K562 (cell line): ENCODE results near the gene STAM2. TPM values are rescaled to one million over a fixed set of nuclear protein-coding genes. Genes with fewer than 3 reads are reported as not detected.

Experiments
- ATAC-seq: fragments of 200-7000 bp; cut with Tn5 transposase; 3 replicates; pipeline ENCODE4 v1.9.1; 2020; ENCODE audit warnings: moderate library complexity
- BruUV-seq: library from RNA; stranded (reverse); fragments of 400-500 nt; replicated peaks from 2 replicates; lab custom pipeline; 2021; lab: Mats Ljungman, UMichigan
- CTCF ChIA-PET: fragments of 300-600 bp; formaldehyde crosslinking; extraction: SDS; loops from one replicate; lab custom pipeline; 2021; ENCODE audit warnings: low intra/inter-chr PET ratio; lab: Yijun Ruan, JAX
- POLR2A ChIA-PET: fragments of 300-600, 350-650 bp; sonication (Branson Sonifier 250); formaldehyde crosslinking; extraction: SDS; loops from one replicate; lab custom pipeline; 2021; ENCODE audit warnings: antibody characterized with exemption, inconsistent platforms; lab: Yijun Ruan, JAX
- DNase-seq, 4 experiments: peaks; one replicate each; pipeline versions ENCODE4 v3.0.0 to v3.0.0-alpha.2; 2011 to 2018; ENCODE audit warnings: low spot score in 3 of 4, mixed read lengths in 3 of 4; ENCODE audit errors: extremely low read depth in 1 of 4
- FAIRE-seq: peaks from 2 replicates; lab custom pipeline; 2011; peaks lifted over from hg19 to GRCh38; lab: Jason Lieb, UNC
- H2AFZ ChIP-seq: 2 replicates; pipeline ENCODE4 v1.6.0; 2011; ENCODE audit warnings: low read depth, low read length, control low read depth, inconsistent platforms
- H3K27ac ChIP-seq: fragments of 200-600 bp; 3 replicates; pipeline ENCODE4 v1.8.0; 2011; ENCODE audit warnings: low read depth, mild to moderate bottlenecking, control low read depth, inconsistent platforms, low read length, moderate library complexity, mixed read lengths; ENCODE audit errors: extremely low read depth
- H3K27me3 ChIP-seq, 2 experiments: fragments of 300-600 bp in 1 of 2; 2 replicates in 1 of 2; 3 replicates in 1 of 2; pipeline versions ENCODE4 v1.6.0 to v1.8.0; 2011; ENCODE audit warnings: inconsistent platforms in 2 of 2, low read length in 2 of 2, mild to moderate bottlenecking in 1 of 2, mixed read lengths in 1 of 2, moderate library complexity in 1 of 2; ENCODE audit not compliant: control insufficient read depth in 2 of 2, insufficient read depth in 2 of 2
- H3K36me3 ChIP-seq: fragments of 300-600 bp; 3 replicates; pipeline ENCODE4 v1.8.0; 2011; ENCODE audit warnings: mild to moderate bottlenecking, low read length, inconsistent platforms; ENCODE audit not compliant: control insufficient read depth, insufficient read depth
- H3K4me1 ChIP-seq, 2 experiments: fragments of 200-600 bp in 1 of 2; replicated peaks in 1 of 2; 2 replicates in 1 of 2; 3 replicates in 1 of 2; pipeline versions ENCODE4 v1.5.1 to v1.8.0; 2011; ENCODE audit warnings: inconsistent platforms in 2 of 2, low read length in 2 of 2, mild to moderate bottlenecking in 1 of 2, mixed read lengths in 1 of 2, moderate library complexity in 1 of 2; ENCODE audit not compliant: control insufficient read depth in 2 of 2, insufficient read depth in 2 of 2
- H3K4me2 ChIP-seq: 2 replicates; pipeline ENCODE4 v1.6.1; 2011; ENCODE audit warnings: low read length, control low read depth, inconsistent platforms, mixed read lengths; ENCODE audit not compliant: insufficient read depth
- H3K4me3 ChIP-seq: fragments of 200-600 bp; sonication (generic), shearing (Covaris generic); 2 replicates; pipeline ENCODE4 v1.5.1; 2016; ENCODE audit warnings: control low read depth, inconsistent platforms
- H3K79me2 ChIP-seq: fragments of 200-600 bp; 3 replicates; pipeline ENCODE4 v1.8.0; 2011; ENCODE audit warnings: low read length, inconsistent platforms; ENCODE audit not compliant: control insufficient read depth, insufficient read depth
- H3K9ac ChIP-seq, 2 experiments: 2 replicates each; pipeline versions ENCODE4 v1.6.0 to v1.6.1; 2011; ENCODE audit warnings: low read depth in 2 of 2, low read length in 2 of 2, control low read depth in 1 of 2, inconsistent platforms in 1 of 2, mild to moderate bottlenecking in 1 of 2, mixed read lengths in 1 of 2; ENCODE audit not compliant: insufficient read depth in 1 of 2
- H3K9me1 ChIP-seq: one replicate; pipeline ENCODE4 v1.6.0; 2011; ENCODE audit warnings: inconsistent platforms, mild to moderate bottlenecking, low read length, moderate library complexity; ENCODE audit not compliant: control insufficient read depth, insufficient read depth
- H3K9me3 ChIP-seq: replicated peaks from 2 replicates; pipeline ENCODE4 v1.5.1; 2011; ENCODE audit warnings: low read depth, low read length, inconsistent platforms; ENCODE audit not compliant: control insufficient read depth, insufficient read depth
- H4K20me1 ChIP-seq: replicated peaks from 2 replicates; pipeline ENCODE4 v1.6.1; 2011; ENCODE audit warnings: low read length, inconsistent platforms, mixed read lengths; ENCODE audit not compliant: control insufficient read depth, insufficient read depth
- C11orf30 ChIP-seq: fragments of 450-650 bp; IDR thresholded peaks from 2 replicates; pipeline ENCODE4 v1.6.1; 2016; ENCODE audit warnings: low read depth, mild to moderate bottlenecking
- E2F8 ChIP-seq: fragments of 450-650 bp; IDR thresholded peaks from 2 replicates; pipeline ENCODE4 v1.7.1; 2018; ENCODE audit warnings: mild to moderate bottlenecking, low read depth; ENCODE audit not compliant: partially characterized antibody
- HLTF ChIP-seq: fragments of 450-650 bp; IDR thresholded peaks from 2 replicates; pipeline ENCODE4 v1.6.1; 2016
- MAFF ChIP-seq: IDR thresholded peaks from 2 replicates; pipeline ENCODE4 v1.6.1; 2012; ENCODE audit warnings: low read length, improper control_type of control experiment
- MED1 ChIP-seq: sonication (generic); formaldehyde crosslinking; IDR thresholded peaks from 2 replicates; pipeline ENCODE4 v1.8.1; 2023; ENCODE audit warnings: missing genetic modification reagents, borderline replicate concordance
- RFX1 ChIP-seq: fragments of 450-650 bp; IDR thresholded peaks from 2 replicates; pipeline ENCODE4 v1.6.1; 2016; ENCODE audit warnings: mild to moderate bottlenecking, moderate library complexity
- RFX7 ChIP-seq: fragments of 250-450 bp; sonication (Bioruptor Pico); IDR thresholded peaks from 2 replicates; pipeline ENCODE4 v1.5.1; 2021; ENCODE audit warnings: mild to moderate bottlenecking
- SMAD1 ChIP-seq: fragments of 150-350 bp; IDR thresholded peaks from 2 replicates; pipeline ENCODE4 v1.6.1; 2014; ENCODE audit warnings: low read length, low read depth; ENCODE audit not compliant: partially characterized antibody
- SPI1 ChIP-seq: IDR thresholded peaks from 2 replicates; pipeline ENCODE4 v1.6.1; 2011; ENCODE audit warnings: low read depth, low read length, control low read depth, borderline replicate concordance
- ZBTB7A ChIP-seq: IDR thresholded peaks from 2 replicates; pipeline ENCODE4 v1.6.1; 2011; ENCODE audit warnings: low read depth, mild to moderate bottlenecking, low read length, moderate library complexity, borderline replicate concordance; ENCODE audit not compliant: control insufficient read depth
- ZFPM2 ChIP-seq: fragments of 250-450 bp; sonication (Bioruptor Pico); IDR thresholded peaks from 2 replicates; pipeline ENCODE4 v1.5.1; 2022; ENCODE audit warnings: mild to moderate bottlenecking
- ZNF696 ChIP-seq: fragments of 250-450 bp; sonication (Bioruptor Pico); conservative IDR thresholded peaks from 2 replicates; pipeline ENCODE4 v1.4.0; 2020; ENCODE audit warnings: mild to moderate bottlenecking, moderate library complexity
- WGBS: fragments of 100-300 bp; shearing (Covaris generic); methylation state at CpG from one replicate; pipeline ENCODE4 v1.1.6; 2016; ENCODE audit warnings: low coverage, mixed read lengths; ENCODE audit not compliant: insufficient coverage; ENCODE audit errors: missing lambda C conversion rate; 5-methylcytosine and 5-hydroxymethylcytosine counted together
- in situ Hi-C: fragments of 300-500 bp; cut with MboI; formaldehyde crosslinking; loops from 4 replicates; pipeline ENCODE4 v1.15.0; 2018; ENCODE audit warnings: inconsistent platforms, mixed read lengths
- intact Hi-C: fragments of 100-400 bp; cut with micrococcal nuclease; formaldehyde crosslinking; loops from 2 replicates; pipeline ENCODE4 v1.14.2; 2022
- polyA plus RNA-seq, 8 experiments: library from polyadenylated mRNA; depleted of rRNA in 4 of 8; stranded (reverse) in 5 of 8; unstranded in 3 of 8; fragments of >200 nt; fragmentation: Nextera tagmentation in 2 of 8; fragmentation: Illumina TruSeq in 1 of 8; extraction: Ambion mirVana in 2 of 8; extraction: Trizol in 1 of 8; gene quantifications; 2 replicates each; pipeline versions ENCODE4 v1.2.1 to v1.2.3, GENCODE V29; 2011 to 2014; ENCODE audit warnings: inconsistent platforms in 1 of 8, missing spikeins in 1 of 8
- total RNA-seq, 7 experiments: library from RNA; depleted of rRNA in 6 of 7; stranded (reverse); fragments of >200 nt in 6 of 7; fragmentation: Illumina TruSeq in 2 of 7; extraction: Trizol in 2 of 7; gene quantifications; 2 replicates each; pipeline versions ENCODE4 v1.2.1 to v1.2.3, GENCODE V29; 2011 to 2021; ENCODE audit warnings: low replicate concordance in 1 of 7

The STAM2 gene
- total and polyA plus RNA-seq, 9 of the 15 experiments (the other 6 are each of a cell fraction or from before 2014, with no cell fraction given) = 4.5 to 13.9 (median 8.7) TPM

- TF ChIP-seq SPI1 = no peak
- no peak for TF ChIP-seq ZNF696
- TF ChIP-seq MAFF = peak; percentile 80
- TF ChIP-seq C11orf30 = peak; percentile 59
- TF ChIP-seq HLTF = no peak
These were observed 104.0 kb downstream of the STAM2 start (continued) for GRCh38 chr2:152071518-152071917.

- Histone ChIP-seq H3K27me3 (peaks cover 6 to 17% of the 10 kb centered on the region in 2 experiments; a peak in 3 of 5 replicates), H3K9me3 (no peaks in the 10 kb centered on the region), H3K4me3 (no peak overlapping the region), H4K20me1 (no peaks in the 10 kb centered on the region; the same call in 1 of the 2 replicates), H2AFZ (no peak overlapping the region), H3K9ac (no peak overlapping the region), H3K9me1 (no peaks in the 10 kb centered on the region), H3K4me2 (no peak overlapping the region), H3K79me2 (no peaks in the 10 kb centered on the region), H3K36me3 (no peaks in the 10 kb centered on the region), H3K27ac (no peak overlapping the region), H3K4me1 (no peaks in the 10 kb centered on the region)
- no peak for TF ChIP-seq MED1
- TF ChIP-seq SMAD1 = no peak
- no peak for TF ChIP-seq ZBTB7A
- no peak for TF ChIP-seq E2F8
- no peak for TF ChIP-seq ZFPM2 (CRISPR knock-in tag)
- no peak for TF ChIP-seq RFX7 (CRISPR knock-in tag)
- TF ChIP-seq RFX1 = peak; percentile 46
- ATAC-seq (no peak), FAIRE-seq (no peak), DNase-seq (no peak)
- intact Hi-C loops (no loop called here), in situ Hi-C loops (loop anchor here (25.0 kb wide), 1 partner anchor 1441 kb away; no protein-coding TSS in a partner anchor)
- ChIA-PET CTCF (no interaction called here), POLR2A (no interaction called here)
- BruUV-seq = no TSS peak
- 9% methylated on average over 1 of the region's 1 CpG for WGBS
These were observed 104.5 kb downstream of the STAM2 start for GRCh38 chr2:152071092-152071491.
